Putamen (tissue), 1 donor: ENCODE results near the gene BCAR1.
"Not testable (repeated sequence)": the region's sequence is repeated elsewhere in the genome, so short reads cannot be mapped to it uniquely, and the experiment has no call there.

ENCODE experiments used
- DNase-seq: peaks from one replicate; pipeline ENCODE4 v3.0.0-alpha.2; 2016; ENCODE audit warnings: low spot score

BCAR1 gene

GRCh38 chr16:75251280-75252048 lies at the start of gene BCAR1:
Gene BCAR1, minus strand, starts transcription at chr16:75251624. Its CDS starts 142 bp downstream, at chr16:75251482.
- peak; percentile 91 for DNase-seq

GRCh38 chr16:75298267-75298666 lies 46.8 kb upstream of the BCAR1 start:
- DNase-seq, result peak; percentile 46

- DNase-seq, result peak; percentile 56
These were observed 45.2 kb upstream of the BCAR1 start for GRCh38 chr16:75296606-75297005.

DNA sequence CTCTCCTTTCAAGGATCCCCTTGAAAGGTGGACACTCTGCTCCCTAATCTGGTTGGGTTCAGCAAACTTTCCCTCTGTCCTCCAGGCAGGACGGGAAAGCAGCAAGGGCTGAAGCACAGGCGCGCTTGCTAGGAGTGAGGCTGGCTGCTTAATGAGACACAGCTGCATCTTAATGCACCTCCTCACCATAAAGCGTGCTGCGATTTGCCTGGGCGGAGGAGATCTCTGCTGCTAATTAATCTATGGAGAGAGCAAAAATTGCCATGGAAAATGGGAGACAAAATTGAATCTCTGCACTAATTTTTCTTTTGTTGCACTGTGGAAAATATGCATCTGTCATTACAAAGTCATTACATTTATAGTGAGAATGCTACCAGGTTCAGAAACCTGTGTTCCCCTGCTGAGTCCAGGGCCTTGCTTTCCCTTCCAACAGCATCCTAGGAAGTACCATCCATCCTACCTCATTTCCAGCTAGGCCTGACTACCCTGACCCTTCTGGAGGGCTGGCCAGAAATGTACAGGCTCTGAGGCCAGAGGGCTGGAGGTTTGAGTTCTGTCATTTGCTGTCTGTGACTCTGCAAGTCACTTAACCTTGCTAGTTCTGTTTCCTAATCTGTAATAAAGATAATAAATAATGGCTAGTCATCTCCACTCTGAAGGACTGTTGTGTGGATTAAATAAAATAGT lies 43.5 kb upstream of the BCAR1 start:
- no peak for DNase-seq

DNA sequence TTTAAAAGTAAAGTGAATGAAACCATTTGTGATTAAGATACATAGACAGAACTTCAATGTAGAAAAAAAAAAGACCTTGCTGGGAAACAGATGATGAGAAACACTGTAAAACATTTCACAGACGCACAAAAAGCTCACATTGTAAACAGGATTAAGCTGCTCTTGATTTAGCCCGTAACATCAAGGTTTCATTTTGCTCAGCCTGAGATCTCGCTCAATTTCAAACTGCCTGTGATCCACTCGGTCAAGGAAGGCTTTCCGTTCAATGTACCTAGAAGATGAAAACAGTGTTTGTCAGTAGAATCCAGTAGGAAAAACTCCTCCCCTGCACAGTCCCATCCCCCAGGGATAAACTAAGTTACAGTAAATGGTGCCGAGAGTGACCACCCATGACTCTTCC lies 42.3 kb upstream of the BCAR1 start:
- DNase-seq, result no peak

GRCh38 chr16:75293173-75293572 lies 41.7 kb upstream of the BCAR1 start:
- no peak for DNase-seq

- no peak for DNase-seq
These were observed 41.3 kb upstream of the BCAR1 start for GRCh38 chr16:75292691-75293090.

- DNase-seq, result no peak
These were observed 37.8 kb upstream of the BCAR1 start for GRCh38 chr16:75289189-75289588.

DNA sequence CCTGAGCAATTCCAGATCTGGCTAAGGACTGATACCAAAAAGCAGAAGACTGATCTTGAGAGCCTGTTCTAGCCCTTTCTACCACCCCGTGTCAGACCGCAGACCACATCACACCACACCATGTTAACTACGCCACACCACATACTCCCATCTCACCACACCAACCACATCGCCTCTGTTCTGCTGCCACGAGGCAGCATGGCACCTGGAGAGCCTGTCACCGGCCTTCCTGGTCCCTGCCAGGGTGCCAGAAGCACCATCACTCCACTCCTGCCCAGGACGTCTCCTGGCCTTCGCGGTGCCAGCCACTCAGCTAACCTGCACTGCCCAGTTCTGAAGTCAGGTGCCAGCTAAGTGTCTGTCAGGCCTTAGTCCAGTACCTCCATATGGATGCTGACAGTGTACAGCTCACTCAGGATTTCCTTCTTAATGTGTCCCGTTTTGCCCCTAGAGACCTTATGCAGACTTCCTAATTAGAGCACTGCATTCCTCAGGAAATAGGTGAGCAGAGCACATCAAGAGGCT lies 37.2 kb upstream of the BCAR1 start:
- no peak for DNase-seq

DNA sequence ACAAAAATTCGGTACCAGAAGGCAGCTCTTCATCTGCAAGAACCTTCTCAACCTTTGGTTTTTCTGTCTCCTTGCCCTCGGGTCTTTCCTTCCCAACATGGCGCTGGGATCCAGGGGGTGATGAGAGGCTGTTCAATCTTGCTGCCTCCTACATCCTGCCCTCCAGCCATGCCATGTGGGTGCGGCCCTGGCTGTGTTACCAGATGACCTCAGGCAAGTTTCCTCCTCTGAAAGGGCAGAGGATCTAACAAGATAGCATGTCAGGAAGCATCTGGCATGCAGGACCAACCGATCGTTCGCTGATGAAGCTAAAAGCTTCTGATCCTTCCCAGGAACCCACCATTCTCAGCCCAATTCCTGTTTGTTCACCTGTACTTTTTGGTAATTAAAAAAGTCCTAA lies 36.8 kb upstream of the BCAR1 start:
- DNase-seq, result no peak

GRCh38 chr16:75287708-75288107 lies 36.3 kb upstream of the BCAR1 start:
- no peak for DNase-seq

- DNase-seq, result no peak
These were observed 35.0 kb upstream of the BCAR1 start for GRCh38 chr16:75286389-75286788.

GRCh38 chr16:75282466-75283281 lies 31.2 kb upstream of the BCAR1 start:
- DNase-seq, result no peak

DNA sequence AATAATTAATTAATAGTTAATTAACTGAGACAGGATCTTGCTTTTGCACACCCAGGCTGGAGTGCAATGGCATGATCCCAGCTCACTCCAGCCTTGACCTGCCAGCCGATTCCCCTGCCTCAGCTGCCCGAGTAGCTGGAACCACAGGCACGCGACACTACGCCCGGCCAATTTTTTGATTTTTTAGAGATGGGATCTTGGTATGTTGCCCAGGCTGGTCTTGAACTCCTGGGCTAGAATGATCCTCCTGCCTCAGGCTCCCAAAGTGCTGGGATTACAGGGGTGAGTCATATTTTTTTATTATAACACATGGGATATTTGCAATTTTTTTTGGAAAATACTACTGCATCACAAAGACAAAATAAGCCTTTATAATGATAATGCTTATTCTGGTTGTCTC lies 30.4 kb upstream of the BCAR1 start:
- DNase-seq, result no peak

DNA sequence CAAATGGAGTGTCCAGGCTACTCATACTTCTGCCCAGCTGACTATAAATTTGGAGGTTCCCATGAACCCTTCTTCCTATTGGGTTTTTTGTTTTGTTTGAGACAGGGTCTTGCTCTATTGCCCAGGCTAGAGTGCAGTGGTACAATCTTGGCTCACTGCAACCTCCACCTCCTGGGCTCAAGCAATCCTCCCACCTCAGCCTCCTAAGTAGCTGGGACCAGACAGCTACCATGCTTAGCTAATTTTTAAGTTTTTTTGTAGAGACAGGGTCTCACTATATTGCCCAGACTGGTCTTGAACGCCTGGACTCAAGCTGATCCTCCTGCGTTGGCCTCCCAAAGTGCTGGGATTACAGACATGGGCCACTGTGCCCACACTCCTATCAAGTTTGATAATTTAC lies 29.6 kb upstream of the BCAR1 start:
- not testable (repeated sequence) for DNase-seq

DNA sequence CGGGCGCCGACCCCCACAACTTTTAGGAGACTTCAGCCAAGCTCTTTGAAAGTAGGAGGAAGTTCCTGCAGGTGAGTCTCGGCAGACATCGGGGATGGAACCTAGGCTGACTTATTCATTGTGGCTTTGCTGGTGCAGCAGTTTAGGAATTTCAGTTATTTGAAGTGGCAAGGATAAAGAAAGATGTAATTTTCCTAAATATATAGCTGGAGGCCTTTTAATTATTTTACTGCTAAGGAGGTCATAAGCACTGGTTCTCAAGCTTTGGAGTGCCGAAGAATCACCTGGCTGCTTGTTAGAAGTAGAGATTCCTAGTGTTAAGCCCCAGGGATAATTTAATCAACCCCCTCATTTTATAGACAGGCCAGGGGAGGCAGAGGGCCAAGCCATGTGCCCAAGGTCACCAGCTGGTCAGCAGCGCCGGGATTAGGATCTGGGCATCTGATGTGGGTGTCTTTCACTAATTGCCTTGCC lies 28.9 kb upstream of the BCAR1 start:
- no peak for DNase-seq

DNA sequence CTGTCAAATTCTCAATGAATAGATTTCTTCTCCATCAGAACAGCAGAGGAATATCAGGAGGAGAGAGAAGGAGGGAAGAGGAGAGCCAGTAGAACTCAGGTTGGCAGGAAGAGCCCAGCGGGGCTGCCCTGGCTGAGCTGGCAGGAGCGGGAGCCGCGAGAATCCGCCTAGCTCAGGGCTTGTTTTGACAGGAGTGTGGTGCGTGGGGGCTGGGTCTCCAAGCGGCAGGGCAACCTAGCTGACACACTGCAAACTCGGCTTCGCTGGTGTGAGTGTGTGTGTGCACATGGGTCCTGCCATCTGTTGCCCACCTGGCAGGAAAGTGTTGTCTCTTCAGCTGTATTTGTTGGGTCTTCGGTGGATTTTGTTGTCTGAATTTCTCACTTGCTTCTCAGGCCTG lies 27.9 kb upstream of the BCAR1 start:
- no peak for DNase-seq

DNA sequence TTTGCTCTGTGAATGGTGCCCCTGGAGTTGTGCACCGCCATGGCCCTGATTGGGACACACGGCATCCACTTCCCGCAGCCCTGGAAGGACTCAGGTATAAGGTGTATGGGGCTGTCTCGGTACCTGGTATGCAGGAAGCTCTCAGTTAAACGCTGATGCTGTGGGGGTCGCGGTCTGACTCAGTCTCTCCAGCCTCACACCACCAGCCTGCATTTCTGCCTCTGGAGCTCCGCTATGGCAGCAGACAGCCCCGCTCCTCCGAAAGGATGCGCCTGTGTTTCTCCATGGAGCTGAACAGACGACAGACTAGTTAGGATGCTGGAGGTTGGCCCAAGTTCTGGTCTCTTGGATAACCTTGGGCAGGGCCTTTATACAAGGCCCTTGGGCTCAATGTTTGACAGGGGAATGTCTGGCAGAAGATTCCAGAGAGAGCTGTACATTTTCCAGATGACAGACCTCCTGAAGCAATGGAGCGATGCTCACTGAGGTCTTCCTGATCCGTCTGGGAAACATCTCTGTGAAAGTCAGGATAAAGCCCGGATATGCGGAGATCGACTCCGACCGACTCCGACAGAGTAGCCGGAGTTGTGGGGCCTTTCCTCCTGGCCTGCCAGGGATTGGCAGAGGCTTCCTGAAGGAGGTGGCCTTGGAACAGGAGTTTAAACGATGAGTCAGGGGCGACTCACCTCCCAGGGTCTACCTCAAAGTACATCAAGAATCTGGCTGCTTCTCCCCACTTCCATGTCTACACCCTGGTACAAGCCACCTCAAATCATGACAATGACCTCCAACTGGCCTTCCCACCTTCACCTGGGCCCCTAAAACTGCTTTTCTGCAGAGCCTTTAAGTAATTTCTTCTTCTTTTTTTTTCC lies 21.9 kb upstream of the BCAR1 start:
- no peak for DNase-seq

DNA sequence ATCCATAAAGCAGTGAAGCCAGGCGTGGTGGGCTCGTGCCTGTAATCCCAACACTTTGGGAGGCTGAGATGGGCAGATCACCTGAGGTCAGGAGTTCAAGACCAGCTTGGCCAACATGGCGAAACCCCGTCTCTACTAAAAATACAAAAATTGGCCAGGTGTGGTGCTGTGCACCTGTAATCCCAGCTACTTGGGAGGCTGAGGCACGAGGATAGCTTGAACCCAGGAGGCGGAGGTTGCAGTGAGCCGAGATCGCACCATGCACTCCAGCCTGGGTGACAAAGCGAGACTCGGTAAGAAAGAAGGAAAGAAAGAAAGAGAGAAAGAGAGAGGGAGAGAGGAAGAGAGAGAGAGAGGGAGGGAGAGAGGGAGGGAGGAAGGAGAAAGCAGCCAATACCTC lies 21.2 kb upstream of the BCAR1 start:
- DNase-seq, result not testable (repeated sequence)

- DNase-seq, result no peak
These were observed 20.7 kb upstream of the BCAR1 start for GRCh38 chr16:75272097-75272551.

DNA sequence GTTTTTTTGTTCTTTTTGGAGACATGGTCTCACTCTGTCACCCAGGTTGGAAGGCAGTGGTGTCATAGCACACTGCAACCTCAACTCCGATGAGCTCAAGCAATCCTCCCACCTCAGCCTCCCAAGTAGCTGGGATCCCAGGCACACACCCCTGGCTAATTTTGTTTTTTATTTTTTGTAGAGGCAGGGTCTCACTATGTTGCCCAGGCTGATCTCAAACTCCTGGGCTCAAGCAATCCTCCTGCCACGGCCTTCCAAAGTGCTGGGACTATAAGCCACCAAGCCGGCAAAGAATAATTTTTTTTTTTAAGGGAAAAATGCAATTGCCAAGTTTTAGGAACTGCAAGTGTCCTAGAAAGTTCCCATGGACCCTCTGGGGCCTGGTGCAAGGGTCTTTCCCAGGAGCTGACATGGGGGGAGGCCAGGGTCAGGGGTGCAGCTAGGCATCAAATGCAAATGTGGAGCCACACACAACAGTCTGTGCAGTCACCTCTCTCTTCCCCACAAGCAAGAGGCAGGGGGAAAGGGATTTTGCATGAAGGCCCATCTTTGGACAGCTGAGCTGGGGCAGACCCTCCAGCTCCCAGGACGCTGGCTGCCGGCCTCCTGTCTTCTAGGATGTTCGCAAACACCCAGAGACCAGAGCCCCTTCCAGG lies 20.1 kb upstream of the BCAR1 start:
- no peak for DNase-seq
